ENCODE data around the gene COBL. TPM values are rescaled to one million over a fixed set of nuclear protein-coding genes. Genes with fewer than 3 reads are reported as not detected.

COBL gene
- total and polyA plus RNA-seq, 2 of the 8 experiments (the other 6 are each of a cell fraction or from before 2014, with no cell fraction given) = 13.8 to 40.4 TPM

- Histone ChIP-seq H3K4me2 (ENCODE audit: insufficient read depth in 1 of 2, low read depth in 2 of 2, low read length in 2 of 2) (no peak overlapping the region), H3K9me3 (ENCODE audit: insufficient read depth in 2 of 2, low read depth in 1 of 2, low read length in 1 of 2) (no peaks in the 10 kb centered on the region), H2BK20ac (ENCODE audit: low read length) (no peak overlapping the region), H4K5ac (ENCODE audit: insufficient read length, low read depth, low read length) (peak overlapping the region; percentile 8), H3K9ac (replicated peaks in 1 of 4; ENCODE audit: extremely low read depth in 1 of 4, low read depth in 3 of 4, low read length in 3 of 4) (no peak overlapping the region), H3K27me3 (replicated peaks in 1 of 4; ENCODE audit: control insufficient read depth in 3 of 4, extremely low read depth in 1 of 4, insufficient read depth in 3 of 4, low read length in 3 of 4) (no peaks in the 10 kb centered on the region), H2AK5ac (ENCODE audit: low read depth, low read length) (no peak overlapping the region), H3K56ac (replicated peaks; ENCODE audit: insufficient read length, low read depth, low read length) (no peak overlapping the region), H3K23me2 (ENCODE audit: low read depth, low read length) (no peaks in the 10 kb centered on the region; the same call in 1 of the 2 replicates), H4K8ac (ENCODE audit: extremely low read depth, insufficient read depth, low read length) (no peak overlapping the region), H4K20me1 (replicated peaks in 1 of 2; ENCODE audit: control insufficient read depth in 1 of 2, insufficient read depth in 2 of 2, low read length in 2 of 2) (peaks cover 0 to 5% of the 10 kb centered on the region in 2 experiments), H3K79me1 (ENCODE audit: low read depth, low read length) (0 out of 2 replicates have a peak, but pooled peaks cover 2% of the 10 kb centered on the region), H2BK5ac (ENCODE audit: low read depth, low read length) (0 out of 2 replicates have a peak overlapping the region, but pooled peaks have one; percentile 11), H3K14ac (ENCODE audit: insufficient read length) (no peak overlapping the region), H3K4me3 (ENCODE audit: extremely low read depth in 1 of 4, insufficient read depth in 2 of 4, low read depth in 3 of 4, low read length in 4 of 4) (no peak overlapping the region), H3K79me2 (ENCODE audit: control insufficient read depth in 1 of 2, insufficient read depth in 2 of 2, low read length in 2 of 2) (peaks cover 0 to 59% of the 10 kb centered on the region in 2 experiments; a peak in 3 of 4 replicates), H2BK12ac (ENCODE audit: low read depth, low read length) (no peak overlapping the region; the same call in 1 of the 2 replicates), H3K36me3 (ENCODE audit: control insufficient read depth in 2 of 4, insufficient read depth in 4 of 4, low read length in 3 of 4) (no peaks in the 10 kb centered on the region), H3K4me1 (replicated peaks in 1 of 4; ENCODE audit: control insufficient read depth in 3 of 4, insufficient read depth in 4 of 4, low read length in 3 of 4) (peaks cover 0 to 10% (median 6%) of the 10 kb centered on the region in 4 experiments; a peak in 5 of 7 replicates), H4K91ac (replicated peaks; ENCODE audit: insufficient read length, low read length) (no peak overlapping the region), H3K23ac (ENCODE audit: insufficient read length) (no peak overlapping the region), H2BK15ac (ENCODE audit: low read length) (no peak overlapping the region), H3K18ac (ENCODE audit: extremely low read depth, low read length) (0 out of 2 replicates have a peak overlapping the region, but pooled peaks have one; percentile 34), H2AFZ (ENCODE audit: low read length) (no peak overlapping the region), H3K4ac (replicated peaks; ENCODE audit: insufficient read length, low read depth, low read length) (no peak overlapping the region), H3K27ac (ENCODE audit: low read depth, low read length) (no peak overlapping the region), H2BK120ac (replicated peaks; ENCODE audit: low read depth, low read length) (no peak overlapping the region)
- ChIA-PET CTCF (ENCODE audit: partially characterized antibody) (interaction anchor here (0.6 to 1.7 kb wide), 6 partner anchors 36 to 111 kb away, joined by 3 to 8 read pairs (median 4); no protein-coding TSS in a partner anchor), POLR2A (ENCODE audit: partially characterized antibody) (interaction anchor here (0.7 to 1.7 kb wide), 2 partner anchors 71 to 89 kb away, joined by 3 to 6 read pairs; no protein-coding TSS in a partner anchor)
- peak in 1 of 2 experiments; percentile 15 for DNase-seq (ENCODE audit: low read depth in 1 of 2, low spot score in 2 of 2)
- no peak for FAIRE-seq
- WGBS, 2 experiments (ENCODE audit: extremely low coverage in 1 of 2, insufficient coverage in 1 of 2, insufficient read length in 1 of 2, insufficient replicate concordance in 2 of 2, low coverage in 1 of 2, low lambda C conversion rate in 2 of 2, missing lambda C conversion rate in 1 of 2) = 84% methylated on average over 11 of the region's 11 CpGs; no CpG with 5 or more reads in 1 of the 2 experiments
- no peak for TF ChIP-seq SIX5 (IDR thresholded peaks at IDR 0.05; ENCODE audit: low read depth, low read length)
- TF ChIP-seq SP1 (IDR thresholded peaks at IDR 0.05; ENCODE audit: low read depth, low read length) = no peak
These were observed 60.9 kb downstream of the COBL start for GRCh38 chr7:51255536-51256208.
